CD4-positive, alpha-beta T cell (primary cell): Measurements from ENCODE around the gene GPR183. TPM values are rescaled to one million over a fixed set of nuclear protein-coding genes. Genes with fewer than 3 reads are reported as not detected.

ENCODE experiments used
- ATAC-seq: fragments of 200-7000 bp; cut with Tn5 transposase; one replicate; pipeline ENCODE4 v1.10.0; 2022; ENCODE audit warnings: mild to moderate bottlenecking; ENCODE audit not compliant: poor library complexity
- CTCF ChIA-PET: fragments of 350-600 bp; sonication (Branson Sonifier 250); formaldehyde crosslinking; loops from one replicate; lab custom pipeline; 2021; ENCODE audit warnings: antibody characterized with exemption, inconsistent platforms; lab: Charles Lee
- POLR2A ChIA-PET: fragments of 350-600 bp; sonication (Branson Sonifier 250); formaldehyde crosslinking; loops from one replicate; lab custom pipeline; 2021; ENCODE audit warnings: antibody characterized with exemption, inconsistent platforms; lab: Charles Lee
- DNase-seq, 14 experiments: peaks; one replicate each; pipeline ENCODE4 v3.0.0-alpha.2; 2013 to 2020; ENCODE audit warnings: mixed read lengths in 2 of 14
- H3K27ac ChIP-seq, 2 donors: one replicate each; pipeline versions ENCODE4 v1.5.1 to v1.7.0; 2013; ENCODE audit warnings: low read length in 2 of 2, low read depth in 1 of 2, mild to moderate bottlenecking in 1 of 2
- H3K27me3 ChIP-seq, 2 experiments: 1 replicate in 1 of 2; 2 replicates in 1 of 2; pipeline versions ENCODE4 v1.6.1 to v1.7.0; 2013; ENCODE audit warnings: low read length in 2 of 2, control low read depth in 1 of 2, mild to moderate bottlenecking in 1 of 2, moderate library complexity in 1 of 2; ENCODE audit not compliant: insufficient read depth in 2 of 2, control insufficient read depth in 1 of 2
- H3K36me3 ChIP-seq: one replicate; pipeline ENCODE4 v1.6.1; 2013; ENCODE audit warnings: low read length, control low read depth; ENCODE audit not compliant: insufficient read depth
- H3K4me1 ChIP-seq: one replicate; pipeline ENCODE4 v1.6.1; 2013; ENCODE audit warnings: low read length, control low read depth; ENCODE audit not compliant: insufficient read depth
- H3K4me3 ChIP-seq: one replicate; pipeline ENCODE4 v1.5.1; 2013; ENCODE audit warnings: mild to moderate bottlenecking, low read length, moderate library complexity
- H3K9me3 ChIP-seq, 2 experiments: 1 replicate in 1 of 2; 2 replicates in 1 of 2; pipeline versions ENCODE4 v1.6.1 to v1.7.0; 2013; ENCODE audit warnings: low read length in 2 of 2, mild to moderate bottlenecking in 2 of 2, control low read depth in 1 of 2, moderate library complexity in 1 of 2; ENCODE audit not compliant: control insufficient read depth in 1 of 2, insufficient read depth in 1 of 2
- H3K27ac Mint-ChIP-seq: one replicate; pipeline ENCODE4 v1.8.0; 2020; ENCODE audit warnings: mixed read lengths
- H3K27me3 Mint-ChIP-seq: one replicate; pipeline ENCODE4 v1.8.0; 2021; ENCODE audit warnings: mixed read lengths
- H3K36me3 Mint-ChIP-seq: one replicate; pipeline ENCODE4 v1.8.0; 2021; ENCODE audit warnings: low read depth, mixed read lengths
- H3K4me1 Mint-ChIP-seq: one replicate; pipeline ENCODE4 v1.8.0; 2021; ENCODE audit warnings: low read depth, mixed read lengths
- H3K4me3 Mint-ChIP-seq: one replicate; pipeline ENCODE4 v1.8.0; 2020; ENCODE audit warnings: mild to moderate bottlenecking, mixed read lengths
- H3K9me3 Mint-ChIP-seq: one replicate; pipeline ENCODE4 v1.8.0; 2020; ENCODE audit warnings: mixed read lengths
- CTCF ChIP-seq: fragments of 200-600 bp; IDR thresholded peaks from one replicate; pipeline ENCODE4 v1.8.0; 2022; ENCODE audit warnings: antibody characterized with exemption, mild to moderate bottlenecking
- intact Hi-C, 2 experiments: fragments of 100-400 bp; cut with DNase I in 1 of 2; cut with micrococcal nuclease in 1 of 2; formaldehyde crosslinking; loops; one replicate each; pipeline versions ENCODE4 v1.15.1 to v1.9.0; 2023 to 2025; cut with DNase I, micrococcal nuclease
- total RNA-seq, 174 experiments: library from RNA in 2 of 174; stranded (reverse) in 2 of 174; gene quantifications; one replicate each; pipeline ENCODE4 v1.2.3 and lab custom pipeline; 2021 to 2026

GPR183 gene
- total RNA-seq, 2 experiments from 2014 or later: 330 to 337 TPM

GRCh38 chr13:99353246-99353600 is 46.0 kb upstream of the GPR183 start:
- Mint-ChIP-seq H3K9me3 (no peaks in the 10 kb centered on the region), H3K4me1 (peaks cover 99% of the 10 kb centered on the region), H3K27ac (peak overlapping the region; percentile 97), H3K36me3 (peaks cover 68% of the 10 kb centered on the region), H3K27me3 (no peaks in the 10 kb centered on the region), H3K4me3 (peak overlapping the region; percentile 65)
- CTCF ChIA-PET: interaction anchor here (0.7 to 4.1 kb wide), 11 partner anchors 13 to 84 kb away, joined by 3 to 20 read pairs (median 6); partner anchors contain the start of gene GPR183
- no peak for TF ChIP-seq CTCF
- no peak overlapping the region for H3K4me3 ChIP-seq
- intact Hi-C loops: loop anchor here (1.0 to 5.0 kb wide), 3 partner anchors 14 to 46 kb away; partner anchors contain the start of gene GPR183 (in 1 of the 2)
- ATAC-seq (no peak), DNase-seq (no peak)
- peak overlapping the region; percentile 93 to 97 for H3K27ac ChIP-seq
- H3K4me1 ChIP-seq: peaks cover 91% of the 10 kb centered on the region
- H3K36me3 ChIP-seq: peaks cover 24% of the 10 kb centered on the region
- POLR2A ChIA-PET: interaction anchor here (0.6 to 8.3 kb wide), 25 partner anchors 8 to 266 kb away, joined by 3 to 220 read pairs (median 12); partner anchors contain the start of genes GPR18, GPR183 and UBAC2
- H3K27me3 ChIP-seq: no peaks in the 10 kb centered on the region
- no peaks in the 10 kb centered on the region for H3K9me3 ChIP-seq

GRCh38 chr13:99352351-99353245 is 45.4 kb upstream of the GPR183 start:
- POLR2A ChIA-PET: interaction anchor here (0.6 to 8.3 kb wide), 38 partner anchors 8 to 266 kb away, joined by 3 to 220 read pairs (median 6); partner anchors contain the start of genes GPR18, GPR183 and UBAC2
- H3K27me3 Mint-ChIP-seq: no peaks in the 10 kb centered on the region

More at GRCh38 chr13:99352351-99353245, 45.4 kb upstream of the GPR183 start:
- intact Hi-C loops: loop anchor here (1.0 to 5.0 kb wide), 4 partner anchors 14 to 45 kb away; partner anchors contain the start of gene GPR183 (in 1 of the 2)
- Histone ChIP-seq H3K27ac (peak overlapping the region; percentile 93 to 97), H3K4me1 (peaks cover 91% of the 10 kb centered on the region), H3K9me3 (no peaks in the 10 kb centered on the region), H3K4me3 (no peak overlapping the region), H3K27me3 (no peaks in the 10 kb centered on the region), H3K36me3 (peaks cover 25% of the 10 kb centered on the region)
- Mint-ChIP-seq H3K36me3 (peaks cover 68% of the 10 kb centered on the region), H3K9me3 (no peaks in the 10 kb centered on the region), H3K4me1 (peaks cover 99% of the 10 kb centered on the region), H3K4me3 (peak overlapping the region; percentile 65), H3K27ac (peak overlapping the region; percentile 97)
- DNase-seq (peak in 6 of 14 experiments; percentile 22 to 71 (median 52)), ATAC-seq (peak; percentile 16)
- TF ChIP-seq CTCF: no peak
- CTCF ChIA-PET: interaction anchor here (0.7 to 4.1 kb wide), 23 partner anchors 9 to 176 kb away, joined by 3 to 20 read pairs (median 5); partner anchors contain the start of gene GPR183
